Fibroblast of villous mesenchyme (primary cell): ENCODE data around the gene CMKLR1. TPM values are rescaled to one million over a fixed set of nuclear protein-coding genes. Genes with fewer than 3 reads are reported as not detected.

Experiments
- DNase-seq: peaks from one replicate; pipeline ENCODE4 v3.0.0-alpha.2; 2010; ENCODE audit warnings: low read depth
- H3K4me3 ChIP-seq: 2 replicates; pipeline ENCODE4 v1.5.1; 2011; ENCODE audit warnings: low read depth, mild to moderate bottlenecking, low read length
- total RNA-seq: library from RNA; depleted of rRNA; stranded (reverse); fragments of >200 nt; gene quantifications from 2 replicates; pipeline ENCODE4 v1.2.3, GENCODE V29; 2012
- TF ChIP-seq, protein P1 (sequence below): IDR thresholded peaks from 2 replicates; pipeline ENCODE4 v1.5.1; 2012; ENCODE audit warnings: low read depth, mild to moderate bottlenecking, low read length; ENCODE audit not compliant: insufficient read depth

Gene CMKLR1
- total RNA-seq, 1 donor: 1.7 TPM

DNA sequence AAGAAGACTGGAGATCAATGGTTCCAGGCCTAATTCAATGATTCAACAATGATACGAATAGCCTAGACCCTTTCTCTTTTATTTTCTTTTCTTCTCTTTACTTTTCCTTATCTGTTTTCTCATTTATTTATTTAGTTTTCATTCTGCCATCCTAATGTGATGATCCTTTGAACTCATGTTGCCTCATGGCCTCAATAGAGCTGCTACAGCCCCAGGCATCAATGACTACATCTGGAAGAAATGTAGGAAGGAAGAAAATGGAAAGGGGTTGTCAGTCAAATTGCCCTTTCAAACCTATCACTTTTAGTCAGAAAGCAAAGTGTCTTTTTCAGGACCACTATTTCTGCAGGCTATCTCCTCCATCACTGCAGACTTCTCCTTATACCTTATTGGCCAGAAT is 69.9 kb downstream of the CMKLR1 start:
- DNase-seq: no peak
- TF ChIP-seq, protein P1, sequence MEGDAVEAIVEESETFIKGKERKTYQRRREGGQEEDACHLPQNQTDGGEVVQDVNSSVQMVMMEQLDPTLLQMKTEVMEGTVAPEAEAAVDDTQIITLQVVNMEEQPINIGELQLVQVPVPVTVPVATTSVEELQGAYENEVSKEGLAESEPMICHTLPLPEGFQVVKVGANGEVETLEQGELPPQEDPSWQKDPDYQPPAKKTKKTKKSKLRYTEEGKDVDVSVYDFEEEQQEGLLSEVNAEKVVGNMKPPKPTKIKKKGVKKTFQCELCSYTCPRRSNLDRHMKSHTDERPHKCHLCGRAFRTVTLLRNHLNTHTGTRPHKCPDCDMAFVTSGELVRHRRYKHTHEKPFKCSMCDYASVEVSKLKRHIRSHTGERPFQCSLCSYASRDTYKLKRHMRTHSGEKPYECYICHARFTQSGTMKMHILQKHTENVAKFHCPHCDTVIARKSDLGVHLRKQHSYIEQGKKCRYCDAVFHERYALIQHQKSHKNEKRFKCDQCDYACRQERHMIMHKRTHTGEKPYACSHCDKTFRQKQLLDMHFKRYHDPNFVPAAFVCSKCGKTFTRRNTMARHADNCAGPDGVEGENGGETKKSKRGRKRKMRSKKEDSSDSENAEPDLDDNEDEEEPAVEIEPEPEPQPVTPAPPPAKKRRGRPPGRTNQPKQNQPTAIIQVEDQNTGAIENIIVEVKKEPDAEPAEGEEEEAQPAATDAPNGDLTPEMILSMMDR: no peak
- no peak overlapping the region for H3K4me3 ChIP-seq

DNA sequence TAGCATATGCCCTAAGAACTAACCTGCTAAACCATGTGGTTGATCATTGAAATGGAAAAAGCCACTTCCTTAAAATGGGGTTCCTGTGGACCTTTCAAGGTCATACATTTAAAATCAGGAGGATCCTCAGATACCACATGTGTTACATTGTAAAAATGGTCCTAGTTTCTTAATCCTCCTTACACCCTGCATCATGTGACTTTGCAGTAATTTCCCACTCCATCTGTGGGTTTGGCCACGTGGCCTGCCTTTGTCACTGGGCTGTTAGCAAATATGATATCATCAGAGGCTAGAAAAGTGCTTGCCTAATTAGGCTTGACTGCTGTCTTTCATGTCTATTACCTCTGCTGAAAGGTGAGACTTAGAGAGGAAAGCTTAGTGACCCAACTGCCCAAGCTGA is 70.7 kb downstream of the CMKLR1 start:
- TF ChIP-seq, protein P1: no peak
- DNase-seq: no peak
- no peak overlapping the region for H3K4me3 ChIP-seq

- TF ChIP-seq, protein P1: no peak
- H3K4me3 ChIP-seq: no peak overlapping the region
- no peak for DNase-seq
Observed at GRCh38 chr12:108267450-108267849, 71.7 kb downstream of the CMKLR1 start.

GRCh38 chr12:108266131-108266530 is 73.0 kb downstream of the CMKLR1 start:
- no peak overlapping the region for H3K4me3 ChIP-seq
- TF ChIP-seq, protein P1: no peak
- no peak for DNase-seq

DNA sequence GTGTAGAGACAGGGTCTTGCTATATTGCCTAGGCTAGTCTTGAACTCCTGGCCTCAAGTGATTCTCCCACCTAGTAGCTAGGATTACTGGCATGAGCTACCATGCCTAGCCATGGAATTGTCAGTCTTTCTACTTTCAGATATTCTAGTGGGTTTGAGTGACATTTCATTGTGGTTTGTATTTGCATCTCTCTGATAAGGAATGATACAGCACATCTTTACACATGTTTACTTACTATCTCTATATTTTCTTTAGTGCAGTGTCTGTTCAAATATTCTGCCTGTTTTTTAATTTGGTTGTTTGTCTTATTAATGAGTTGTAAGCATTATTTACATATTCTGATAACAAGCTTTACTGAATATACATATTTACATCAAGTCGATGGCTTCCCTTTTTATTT is 73.6 kb downstream of the CMKLR1 start:
- DNase-seq: no peak
- no peak overlapping the region for H3K4me3 ChIP-seq
- TF ChIP-seq, protein P1: no peak

GRCh38 chr12:108260969-108261368 is 78.1 kb downstream of the CMKLR1 start:
- TF ChIP-seq, protein P1: no peak
- no peak overlapping the region for H3K4me3 ChIP-seq
- no peak for DNase-seq

GRCh38 chr12:108260039-108260438 is 79.1 kb downstream of the CMKLR1 start:
- H3K4me3 ChIP-seq: no peak overlapping the region
- TF ChIP-seq, protein P1: no peak
- DNase-seq: no peak
